ENCODE measurements around the gene NR5A2. TPM values are rescaled to one million over a fixed set of nuclear protein-coding genes. Genes with fewer than 3 reads are reported as not detected.

NR5A2 gene
- total and polyA plus RNA-seq, 10 of the 15 experiments (the other 5 are each of a cell fraction or from before 2014, with no cell fraction given), result 0.02 to 0.60 (median 0.15) TPM; not detected in 1

- no peak for TF ChIP-seq JUND (IDR thresholded peaks at IDR 0.05; ENCODE audit: low read depth, low read length)
- TF ChIP-seq BCL11A (IDR thresholded peaks at IDR 0.05; ENCODE audit: low read depth, low read length), result no peak
- no peak for TF ChIP-seq PBX3 (IDR thresholded peaks at IDR 0.05; ENCODE audit: insufficient replicate concordance, low read depth, low read length)
- TF ChIP-seq PKNOX1 (IDR thresholded peaks at IDR 0.05), result no peak
- TF ChIP-seq SRF (IDR thresholded peaks at IDR 0.05; ENCODE audit: low read depth in 2 of 2, low read length in 2 of 2), result no peak
- TF ChIP-seq ETV6 (conservative IDR thresholded peaks at IDR 0.05 in 1 of 2, IDR thresholded peaks at IDR 0.05 in 1 of 2; ENCODE audit: borderline replicate concordance in 1 of 2, low read depth in 1 of 2), result no peak
- no peak for TF ChIP-seq ZNF274 (IDR thresholded peaks at IDR 0.05; ENCODE audit: insufficient read depth, insufficient read length)
- TF ChIP-seq ZSCAN29 (IDR thresholded peaks at IDR 0.05), result no peak
- no peak for TF ChIP-seq FOXK2 (IDR thresholded peaks at IDR 0.05)
- TF ChIP-seq STAT1 (conservative IDR thresholded peaks at IDR 0.05), result no peak
These were observed 136.4 kb downstream of the NR5A2 start (continued) for GRCh38 chr1:200163911-200164310.

All from GM12878 (cell line).